Skeletal muscle satellite cell (primary cell): Measurements from ENCODE around the gene RNGTT.

Experiments
- H3K27me3 ChIP-seq: 2 replicates; pipeline ENCODE4 v1.7.0; 2013; ENCODE audit warnings: low read length; ENCODE audit not compliant: control insufficient read depth, insufficient read depth
- H3K36me3 ChIP-seq: 2 replicates; pipeline ENCODE4 v1.7.0; 2013; ENCODE audit warnings: mild to moderate bottlenecking, control low read depth, low read length; ENCODE audit not compliant: insufficient read depth
- H3K4me1 ChIP-seq: 2 replicates; pipeline ENCODE4 v1.7.0; 2013; ENCODE audit warnings: low read length; ENCODE audit not compliant: control insufficient read depth, insufficient read depth
- H3K4me2 ChIP-seq: 2 replicates; pipeline ENCODE4 v1.7.0; 2013; ENCODE audit warnings: mild to moderate bottlenecking, low read length
- H3K4me3 ChIP-seq: 2 replicates; pipeline ENCODE4 v1.7.0; 2013; ENCODE audit warnings: low read length
- H3K9ac ChIP-seq: 2 replicates; pipeline ENCODE4 v1.7.0; 2013; ENCODE audit warnings: mild to moderate bottlenecking, low read depth, low read length, moderate library complexity
- H3K9me3 ChIP-seq: replicated peaks from 2 replicates; pipeline ENCODE4 v1.7.0; 2013; ENCODE audit warnings: mild to moderate bottlenecking, control low read depth, low read length

The RNGTT gene

GRCh38 chr6:88698661-88699060 is 264.8 kb downstream of the RNGTT start:
- H3K27me3 ChIP-seq = no peaks in the 10 kb centered on the region
- H3K4me2 ChIP-seq = no peak overlapping the region
- no peak overlapping the region for H3K9ac ChIP-seq
- no peaks in the 10 kb centered on the region for H3K36me3 ChIP-seq
- no peak overlapping the region for H3K4me3 ChIP-seq
- H3K9me3 ChIP-seq = no peaks in the 10 kb centered on the region
- H3K4me1 ChIP-seq = no peaks in the 10 kb centered on the region

DNA sequence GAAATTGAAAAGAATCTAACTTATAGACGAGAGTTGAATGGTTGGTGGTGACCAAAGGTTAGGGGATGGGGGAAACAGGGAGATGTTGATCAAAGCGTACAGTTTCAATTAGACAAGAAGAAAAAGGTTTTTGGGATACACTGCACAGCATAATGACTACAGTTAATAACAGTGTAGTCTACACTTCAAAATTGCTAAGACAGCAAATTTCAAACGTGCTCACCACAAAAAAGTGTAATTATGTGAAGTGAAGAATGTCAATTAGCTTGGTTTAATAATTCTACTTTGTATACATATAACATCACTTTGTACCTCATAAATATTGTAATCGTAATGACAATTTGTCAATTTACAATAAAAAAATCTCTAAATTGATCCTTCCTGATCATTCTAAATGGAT is 267.5 kb downstream of the RNGTT start:
- no peaks in the 10 kb centered on the region for H3K36me3 ChIP-seq
- no peak overlapping the region for H3K9ac ChIP-seq
- no peaks in the 10 kb centered on the region for H3K27me3 ChIP-seq
- no peak overlapping the region for H3K4me2 ChIP-seq
- H3K4me1 ChIP-seq = no peaks in the 10 kb centered on the region
- H3K4me3 ChIP-seq = no peak overlapping the region
- no peaks in the 10 kb centered on the region for H3K9me3 ChIP-seq

- Histone ChIP-seq H3K4me3 (no peak overlapping the region), H3K36me3 (no peaks in the 10 kb centered on the region), H3K4me1 (peaks cover 6% of the 10 kb centered on the region), H3K9me3 (no peaks in the 10 kb centered on the region), H3K9ac (no peak overlapping the region), H3K27me3 (no peaks in the 10 kb centered on the region), H3K4me2 (no peak overlapping the region)
These were observed 279.7 kb downstream of the RNGTT start for GRCh38 chr6:88683734-88684133.

DNA sequence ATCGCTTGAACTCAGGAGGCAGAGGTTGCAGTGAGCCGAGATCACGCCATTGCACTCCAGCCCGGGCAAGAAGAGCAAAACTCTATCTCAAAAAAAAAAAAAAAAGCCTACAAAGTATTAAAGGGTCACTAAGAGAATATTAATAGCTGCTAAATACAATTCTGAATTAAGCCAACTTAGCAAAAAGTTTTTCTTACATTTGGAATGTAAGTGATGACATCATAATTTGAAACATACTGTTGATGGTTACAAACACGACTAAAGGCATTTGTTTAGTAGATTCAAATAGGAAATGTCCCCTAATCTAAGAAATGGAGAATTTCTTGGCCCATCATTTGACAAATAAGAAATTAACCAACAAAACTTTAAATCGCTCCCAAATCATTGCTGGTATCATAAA is 282.8 kb downstream of the RNGTT start:
- no peaks in the 10 kb centered on the region for H3K9me3 ChIP-seq
- no peak overlapping the region for H3K4me2 ChIP-seq
- no peak overlapping the region for H3K4me3 ChIP-seq
- peaks cover 6% of the 10 kb centered on the region for H3K4me1 ChIP-seq
- no peaks in the 10 kb centered on the region for H3K27me3 ChIP-seq
- H3K36me3 ChIP-seq = no peaks in the 10 kb centered on the region
- H3K9ac ChIP-seq = no peak overlapping the region

GRCh38 chr6:88679841-88680240 is 283.6 kb downstream of the RNGTT start:
- H3K4me2 ChIP-seq = no peak overlapping the region
- no peaks in the 10 kb centered on the region for H3K36me3 ChIP-seq
- H3K4me3 ChIP-seq = no peak overlapping the region
- H3K4me1 ChIP-seq = peaks cover 6% of the 10 kb centered on the region
- H3K9me3 ChIP-seq = no peaks in the 10 kb centered on the region
- H3K27me3 ChIP-seq = no peaks in the 10 kb centered on the region
- H3K9ac ChIP-seq = no peak overlapping the region

DNA sequence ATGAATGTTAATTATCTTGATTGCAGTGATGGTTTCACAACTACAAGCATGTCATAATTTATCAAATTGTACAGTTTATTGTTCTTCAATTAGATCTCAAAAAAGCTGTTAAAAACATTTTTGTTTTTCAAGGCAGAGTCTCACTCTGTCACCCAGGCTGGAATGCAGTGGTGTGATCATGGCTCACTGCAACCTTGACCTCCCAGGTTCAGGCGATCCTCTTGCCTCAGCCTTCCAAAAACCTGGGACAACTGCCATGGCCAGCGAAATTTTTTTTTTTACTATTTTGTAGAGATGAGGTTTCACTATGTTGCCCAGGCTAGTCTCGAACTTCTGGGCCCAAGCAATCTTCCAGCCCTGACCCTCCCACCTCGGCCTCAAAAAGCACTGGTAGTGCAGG is 286.1 kb downstream of the RNGTT start:
- Histone ChIP-seq H3K9ac (no peak overlapping the region), H3K4me1 (no peaks in the 10 kb centered on the region), H3K36me3 (no peaks in the 10 kb centered on the region), H3K4me3 (no peak overlapping the region), H3K4me2 (no peak overlapping the region), H3K27me3 (no peaks in the 10 kb centered on the region), H3K9me3 (no peaks in the 10 kb centered on the region)

- H3K9me3 ChIP-seq = peaks cover 7% of the 10 kb centered on the region
- H3K4me3 ChIP-seq = no peak overlapping the region
- no peaks in the 10 kb centered on the region for H3K36me3 ChIP-seq
- H3K4me1 ChIP-seq = no peaks in the 10 kb centered on the region
- H3K27me3 ChIP-seq = no peaks in the 10 kb centered on the region
- no peak overlapping the region for H3K9ac ChIP-seq
- no peak overlapping the region for H3K4me2 ChIP-seq
These were observed 291.8 kb downstream of the RNGTT start for GRCh38 chr6:88671624-88672023.

DNA sequence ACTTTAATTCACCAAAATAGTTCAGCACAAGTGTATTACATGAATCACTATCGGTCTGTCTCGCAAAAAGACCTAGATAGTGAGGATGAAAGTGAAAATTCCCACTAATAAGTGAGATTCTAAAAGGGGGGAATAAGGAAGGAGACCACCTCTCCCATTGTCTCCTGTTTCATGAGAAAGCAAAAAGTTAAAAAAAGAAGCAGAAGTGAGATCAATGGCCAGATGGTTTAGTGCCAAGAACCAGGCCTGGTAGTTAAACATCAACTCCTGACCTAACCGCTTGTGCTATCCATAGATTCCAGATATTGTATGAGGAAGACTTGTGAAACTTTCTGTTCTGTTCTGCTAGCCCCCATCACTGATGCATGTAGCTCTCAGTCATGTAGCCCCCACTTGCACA is 293.0 kb downstream of the RNGTT start:
- no peak overlapping the region for H3K4me3 ChIP-seq

GRCh38 chr6:88669475-88669874 is 293.9 kb downstream of the RNGTT start:
- no peaks in the 10 kb centered on the region for H3K36me3 ChIP-seq
- no peak overlapping the region for H3K4me2 ChIP-seq
- H3K9ac ChIP-seq = no peak overlapping the region
- no peaks in the 10 kb centered on the region for H3K4me1 ChIP-seq
- H3K4me3 ChIP-seq = no peak overlapping the region
- no peaks in the 10 kb centered on the region for H3K27me3 ChIP-seq
- peaks cover 7% of the 10 kb centered on the region for H3K9me3 ChIP-seq

More for the DNA sequence above, 293.0 kb downstream of the RNGTT start:
- no peak overlapping the region for H3K9ac ChIP-seq
- no peaks in the 10 kb centered on the region for H3K36me3 ChIP-seq
- H3K27me3 ChIP-seq = no peaks in the 10 kb centered on the region
- no peak overlapping the region for H3K4me2 ChIP-seq
- H3K9me3 ChIP-seq = peaks cover 7% of the 10 kb centered on the region
- no peaks in the 10 kb centered on the region for H3K4me1 ChIP-seq

GRCh38 chr6:88666901-88667300 is 296.5 kb downstream of the RNGTT start:
- Histone ChIP-seq H3K9me3 (peaks cover 7% of the 10 kb centered on the region), H3K4me1 (no peaks in the 10 kb centered on the region), H3K9ac (no peak overlapping the region), H3K4me2 (no peak overlapping the region), H3K4me3 (no peak overlapping the region), H3K36me3 (no peaks in the 10 kb centered on the region), H3K27me3 (no peaks in the 10 kb centered on the region)

GRCh38 chr6:88665131-88665530 is 298.3 kb downstream of the RNGTT start:
- peaks cover under 1% of the 10 kb centered on the region for H3K9me3 ChIP-seq
- H3K4me2 ChIP-seq = no peak overlapping the region
- no peak overlapping the region for H3K9ac ChIP-seq
- no peaks in the 10 kb centered on the region for H3K27me3 ChIP-seq
- H3K36me3 ChIP-seq = no peaks in the 10 kb centered on the region
- H3K4me3 ChIP-seq = no peak overlapping the region
- H3K4me1 ChIP-seq = no peaks in the 10 kb centered on the region

- Histone ChIP-seq H3K36me3 (no peaks in the 10 kb centered on the region), H3K4me2 (no peak overlapping the region), H3K9me3 (no peaks in the 10 kb centered on the region), H3K4me1 (no peaks in the 10 kb centered on the region), H3K9ac (no peak overlapping the region), H3K27me3 (no peaks in the 10 kb centered on the region), H3K4me3 (no peak overlapping the region)
These were observed 299.6 kb downstream of the RNGTT start for GRCh38 chr6:88663801-88664200.
